Mononuclear cell (primary cell): ENCODE results near the gene USH1G. TPM values are rescaled to one million over a fixed set of nuclear protein-coding genes. Genes with fewer than 3 reads are reported as not detected.
A peak's percentile ranks its signal among the peaks of the same experiment; 100 is the strongest.
"Not testable (repeated sequence)": the region's sequence is repeated elsewhere in the genome, so short reads cannot be mapped to it uniquely, and the experiment has no call there.

Source experiments
- H3K27me3 ChIP-seq: 2 replicates; pipeline ENCODE4 v1.6.0; 2011; ENCODE audit warnings: low read length, control low read depth; ENCODE audit not compliant: insufficient read depth
- H3K4me1 ChIP-seq: 2 replicates; pipeline ENCODE4 v1.5.1; 2011; ENCODE audit warnings: mild to moderate bottlenecking, low read length, control low read depth; ENCODE audit not compliant: insufficient read depth
- H3K4me3 ChIP-seq: 2 replicates; pipeline ENCODE4 v1.5.1; 2011; ENCODE audit warnings: mild to moderate bottlenecking, low read length, moderate library complexity
- H3K9me3 ChIP-seq: 2 replicates; pipeline ENCODE4 v1.5.1; 2011; ENCODE audit warnings: low read depth, mild to moderate bottlenecking, control low read depth, low read length
- total RNA-seq: library from RNA; depleted of rRNA; stranded (reverse); fragments of >200 nt; gene quantifications from one replicate; pipeline ENCODE4 v1.2.3, GENCODE V29; 2012

Gene USH1G
- total RNA-seq, 1 donor, result not detected

DNA sequence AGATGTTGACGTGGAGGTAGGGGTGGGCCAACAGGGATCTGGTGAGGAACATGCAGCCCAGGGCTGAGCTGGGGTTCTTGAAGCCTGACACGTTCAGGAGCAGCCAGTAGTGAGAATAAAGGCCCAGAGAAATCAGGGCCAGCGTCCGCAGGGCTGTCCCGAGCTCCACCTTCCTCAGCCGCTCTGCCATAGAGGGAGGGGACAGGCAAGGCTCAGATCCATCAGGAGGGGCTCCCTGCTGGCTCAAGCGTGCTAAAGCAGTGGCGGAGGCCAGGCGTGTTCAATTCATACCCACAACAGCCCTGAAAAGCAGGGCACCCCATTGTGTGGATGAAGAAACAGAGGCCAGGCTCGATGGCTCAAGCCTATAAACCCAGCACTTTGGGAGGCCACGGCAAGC is 42.0 kb downstream of the USH1G start:
- H3K27me3 ChIP-seq, result no peaks in the 10 kb centered on the region

DNA sequence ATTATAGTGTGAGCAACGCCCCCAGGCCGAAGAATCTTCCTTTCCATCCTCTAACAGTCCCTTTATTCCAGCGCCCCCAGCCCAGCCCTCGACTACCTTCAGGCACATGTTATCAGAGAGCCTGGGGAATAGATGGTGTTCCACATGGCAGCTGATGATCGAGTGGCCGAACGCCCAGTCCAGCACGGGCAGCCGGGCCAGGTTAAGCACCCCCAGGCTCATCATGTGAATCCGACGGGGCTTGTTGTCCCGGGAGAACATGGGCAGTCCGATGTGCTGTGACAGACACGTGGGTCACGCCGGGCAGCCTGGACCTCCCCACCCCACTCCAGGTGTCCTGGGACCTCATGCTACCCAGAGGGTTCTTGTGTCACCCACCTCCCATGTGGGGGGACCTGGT is 43.7 kb downstream of the USH1G start:
- Histone ChIP-seq H3K27me3 (no peaks in the 10 kb centered on the region), H3K4me1 (peaks cover 14% of the 10 kb centered on the region), H3K4me3 (no peak overlapping the region), H3K9me3 (no peaks in the 10 kb centered on the region)

More for the DNA sequence above, 42.0 kb downstream of the USH1G start:
- Histone ChIP-seq H3K9me3 (no peaks in the 10 kb centered on the region), H3K4me1 (peaks cover 14% of the 10 kb centered on the region), H3K4me3 (no peak overlapping the region)

DNA sequence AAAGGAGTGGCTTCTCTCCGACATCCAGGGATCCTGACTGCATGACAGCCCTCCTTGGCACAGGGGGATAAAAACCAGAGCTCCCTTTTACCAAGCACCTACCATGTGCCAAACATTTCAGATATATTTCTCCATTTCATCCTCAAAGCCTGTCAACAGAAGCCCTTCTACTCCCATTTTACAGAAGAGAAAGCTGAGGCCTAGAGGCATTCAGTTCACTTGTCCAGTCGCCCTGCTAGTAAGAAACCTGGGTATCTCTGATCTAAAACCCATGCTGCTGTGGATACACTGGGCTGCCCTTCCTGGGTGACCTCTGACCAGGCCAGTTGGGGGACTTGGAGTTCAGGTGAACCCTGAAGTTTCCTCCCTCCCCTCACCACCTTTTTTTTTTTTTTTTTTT is 44.4 kb downstream of the USH1G start:
- H3K4me1 ChIP-seq, result peaks cover 17% of the 10 kb centered on the region
- H3K9me3 ChIP-seq, result no peaks in the 10 kb centered on the region
- H3K27me3 ChIP-seq, result no peaks in the 10 kb centered on the region
- no peak overlapping the region for H3K4me3 ChIP-seq

DNA sequence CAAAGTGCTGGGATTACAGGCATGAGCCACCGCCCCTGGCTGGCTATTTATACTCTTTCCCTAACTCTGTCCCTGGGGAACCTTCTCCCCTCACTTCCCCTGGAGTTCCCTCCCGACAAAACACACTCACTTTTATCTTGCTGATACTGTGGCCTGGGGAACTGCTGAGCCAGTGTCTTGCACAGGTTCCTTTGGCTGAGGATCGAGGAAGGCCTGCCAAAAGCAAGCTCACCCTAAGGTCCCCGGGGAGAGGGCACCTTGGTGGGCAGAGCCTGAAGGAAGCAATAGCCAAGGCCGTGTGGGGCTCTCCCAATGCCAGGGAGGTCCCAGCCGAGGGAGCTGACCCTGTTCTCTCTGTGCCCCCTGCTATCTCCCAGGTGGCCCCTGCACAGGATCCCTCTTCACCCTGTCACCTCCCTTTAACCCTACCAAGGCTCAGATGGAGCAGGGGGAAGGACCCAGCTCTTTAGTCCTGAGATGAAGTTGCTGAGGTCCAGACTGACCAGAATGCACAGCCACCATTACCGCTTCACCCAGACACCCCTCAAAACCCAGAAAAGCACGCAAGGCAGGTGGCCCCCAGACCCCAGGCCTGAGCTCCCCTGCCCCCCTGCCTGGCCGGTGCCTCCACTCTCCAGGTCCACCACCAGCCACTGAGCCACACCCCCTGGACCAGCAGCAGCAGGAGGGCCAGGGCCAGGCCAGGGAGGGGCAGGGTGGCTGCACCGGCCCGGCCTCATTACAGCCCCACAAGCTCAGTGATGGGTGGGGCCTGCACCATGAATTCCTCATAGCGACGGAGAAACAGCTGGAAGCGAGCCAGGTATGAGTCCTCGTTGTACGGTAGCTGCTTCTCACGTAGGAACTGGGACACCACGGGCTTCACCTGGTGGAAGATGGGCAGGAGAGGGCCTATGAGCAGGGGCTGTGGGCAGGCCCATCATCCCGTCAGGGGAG is 45.2 kb downstream of the USH1G start:
- H3K27me3 ChIP-seq, result no peaks in the 10 kb centered on the region
- H3K4me3 ChIP-seq, result no peak overlapping the region
- no peaks in the 10 kb centered on the region for H3K9me3 ChIP-seq
- peaks cover 10% of the 10 kb centered on the region for H3K4me1 ChIP-seq

DNA sequence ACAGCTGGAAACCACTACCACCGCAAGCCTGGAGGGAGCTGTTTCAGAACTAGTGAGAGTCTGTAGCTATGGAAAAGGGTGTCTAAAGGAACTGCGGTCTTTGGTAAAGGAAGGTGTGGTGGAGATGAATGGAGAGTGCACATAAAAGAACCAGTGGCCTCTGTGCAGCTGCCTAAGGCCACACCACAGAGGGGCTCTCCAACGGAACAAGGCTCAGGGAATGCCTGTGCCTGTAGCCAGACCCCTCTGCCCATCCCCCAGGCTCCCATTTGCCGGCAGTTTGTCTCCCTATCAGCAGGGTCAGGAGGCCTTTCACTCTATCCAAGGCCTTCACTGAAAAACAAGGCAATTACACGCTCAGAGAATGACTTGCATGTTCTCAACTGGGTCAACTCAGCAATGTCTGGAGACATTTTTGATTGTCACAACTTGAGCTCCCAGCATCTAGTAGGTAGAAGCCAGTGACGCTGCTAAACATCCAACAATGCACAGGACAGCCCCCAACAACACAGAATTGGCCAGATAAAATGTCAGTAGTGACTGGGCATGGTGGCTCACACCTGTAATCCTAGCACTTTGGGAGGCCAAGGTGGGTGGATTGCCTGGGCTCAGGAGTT is 47.0 kb downstream of the USH1G start:
- peaks cover 16% of the 10 kb centered on the region for H3K4me1 ChIP-seq
- no peaks in the 10 kb centered on the region for H3K9me3 ChIP-seq
- no peaks in the 10 kb centered on the region for H3K27me3 ChIP-seq
- H3K4me3 ChIP-seq, result no peak overlapping the region

DNA sequence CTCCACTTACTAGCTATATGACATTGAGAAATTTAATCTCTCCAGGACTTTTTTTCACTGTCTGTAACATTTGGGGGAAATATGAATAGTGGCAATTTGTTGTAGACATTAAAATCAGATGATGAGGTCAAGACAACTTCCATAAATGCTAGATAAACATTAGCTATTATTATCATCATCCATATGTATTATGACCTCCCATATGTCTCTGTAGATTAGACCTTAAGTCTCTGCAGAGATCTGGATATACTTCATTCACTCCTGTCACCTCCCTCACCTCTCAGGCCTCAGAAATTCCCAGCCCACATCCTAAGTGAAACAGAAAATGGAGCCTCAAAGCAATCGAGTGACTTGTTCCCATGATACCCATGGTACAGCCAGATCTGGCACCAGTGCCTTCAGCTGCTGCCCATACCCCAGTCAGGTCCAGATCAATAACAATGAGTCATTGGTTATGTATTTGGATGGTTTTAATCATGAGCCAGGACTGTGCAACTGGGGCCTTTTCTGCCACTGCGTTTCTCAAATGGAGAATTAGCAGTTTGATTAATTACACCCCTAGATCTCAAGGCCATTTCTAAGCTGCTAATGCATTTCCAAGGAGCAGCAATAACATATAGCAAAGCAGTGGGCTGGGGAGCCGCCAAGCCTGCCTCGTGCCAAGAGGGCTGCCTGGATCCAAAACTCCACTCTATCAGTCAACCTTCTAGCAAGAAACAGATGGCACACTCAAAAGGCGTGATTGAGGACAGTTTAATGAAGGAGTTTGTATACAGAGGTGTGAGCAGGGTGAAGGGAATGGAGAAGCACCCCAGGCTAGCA is 47.7 kb downstream of the USH1G start:
- Histone ChIP-seq H3K4me3 (no peak overlapping the region), H3K9me3 (no peaks in the 10 kb centered on the region), H3K4me1 (peaks cover 16% of the 10 kb centered on the region), H3K27me3 (no peaks in the 10 kb centered on the region)

DNA sequence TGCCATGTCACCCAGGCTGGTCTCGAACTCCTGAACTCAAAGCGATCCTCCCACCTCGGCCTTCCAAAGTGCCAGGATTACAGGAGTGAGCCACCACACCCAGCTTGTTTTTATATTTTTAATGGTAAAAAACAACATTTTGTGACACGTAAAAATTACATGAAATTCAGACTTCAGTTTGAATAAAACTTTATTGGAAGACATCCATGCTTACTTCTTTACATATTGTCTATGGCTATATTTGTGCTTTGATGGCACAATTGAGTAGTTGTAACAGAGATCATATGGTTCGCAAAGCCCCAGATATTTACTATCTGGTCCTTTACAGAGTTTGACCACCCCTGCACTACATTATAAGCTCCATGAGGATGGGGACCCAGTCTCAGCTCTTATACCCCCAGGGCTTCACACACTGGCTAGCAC is 48.4 kb downstream of the USH1G start:
- Histone ChIP-seq H3K4me1 (peaks cover 16% of the 10 kb centered on the region), H3K4me3 (no peak overlapping the region), H3K27me3 (no peaks in the 10 kb centered on the region), H3K9me3 (no peaks in the 10 kb centered on the region)

DNA sequence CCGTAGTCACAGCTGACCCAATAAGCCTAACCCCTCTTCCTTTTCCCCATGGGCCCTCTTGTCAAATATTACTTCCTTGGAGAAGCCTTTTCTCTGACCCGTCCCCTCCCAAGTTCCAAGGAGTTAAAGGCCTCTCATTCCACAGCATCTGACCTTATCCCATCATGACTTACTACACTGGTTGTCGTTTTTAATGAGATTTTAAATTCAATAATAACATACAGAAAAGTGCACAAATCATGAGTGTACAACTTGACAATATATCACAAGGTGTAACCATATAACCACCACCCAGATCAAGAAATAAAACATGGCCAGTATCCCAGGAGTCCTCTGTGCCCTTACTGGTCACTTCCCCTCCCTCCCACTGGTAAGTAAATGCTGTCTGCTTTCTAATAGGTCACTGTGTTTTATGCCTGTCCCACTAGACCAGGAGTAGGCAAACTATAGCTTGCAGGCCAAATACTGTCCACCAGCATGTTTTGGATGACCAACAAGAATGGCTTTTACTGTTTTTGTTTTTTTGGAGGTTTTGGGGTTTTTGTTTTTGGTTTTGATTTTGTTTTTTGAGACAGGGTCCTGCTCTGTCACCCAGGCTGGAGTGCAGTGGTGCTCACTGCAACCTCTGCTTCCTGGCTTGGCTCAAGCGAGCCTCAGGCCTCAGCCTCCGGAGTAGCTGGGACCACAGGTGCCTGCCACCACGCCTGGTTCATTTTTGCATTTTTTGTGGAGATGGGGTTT is 49.0 kb downstream of the USH1G start:
- peaks cover 16% of the 10 kb centered on the region for H3K4me1 ChIP-seq
- no peaks in the 10 kb centered on the region for H3K9me3 ChIP-seq
- no peaks in the 10 kb centered on the region for H3K27me3 ChIP-seq
- H3K4me3 ChIP-seq, result peak overlapping the region; percentile 81

DNA sequence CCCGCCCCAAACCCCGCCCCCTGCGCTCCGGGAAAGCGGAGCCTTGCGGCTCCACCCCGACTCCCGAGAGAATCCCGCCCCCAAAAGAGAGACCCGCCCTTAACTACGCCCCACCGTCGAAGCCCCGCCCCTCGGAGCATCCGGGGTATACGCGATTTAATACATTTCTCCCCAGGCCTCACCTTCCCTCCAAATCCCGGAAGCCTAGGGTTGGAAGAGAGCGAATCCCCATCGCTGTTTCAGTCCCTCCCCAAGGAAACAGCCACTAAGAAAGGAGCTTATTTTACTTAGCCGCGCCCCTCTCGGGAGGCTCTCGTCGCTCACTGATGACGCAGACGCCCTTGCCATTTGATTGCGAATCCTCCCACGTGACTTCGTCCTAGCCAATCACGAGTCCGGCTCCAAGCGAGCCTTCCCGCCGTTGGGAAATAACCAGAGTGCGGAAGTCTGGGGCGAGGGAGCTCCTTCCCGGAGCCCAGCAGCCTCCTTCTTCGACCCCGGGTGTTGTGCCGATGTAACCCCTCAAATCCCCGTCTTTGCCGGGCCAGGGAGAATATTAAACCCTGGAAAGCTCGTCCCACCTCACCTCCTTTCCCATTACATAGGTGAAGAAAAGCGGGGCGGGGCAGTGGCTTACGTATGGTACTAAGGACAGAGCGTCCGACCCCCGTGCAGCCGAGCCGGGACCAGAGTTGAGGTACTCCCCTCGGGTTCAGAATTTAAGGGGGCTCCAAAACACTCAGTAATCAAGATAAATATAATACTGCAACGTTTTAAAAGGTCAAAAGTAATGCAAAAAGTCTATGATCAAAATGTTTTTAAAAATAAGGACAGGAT is 49.8 kb downstream of the USH1G start:
- H3K4me3 ChIP-seq, result peak overlapping the region; percentile 81
- no peaks in the 10 kb centered on the region for H3K27me3 ChIP-seq
- peaks cover 16% of the 10 kb centered on the region for H3K4me1 ChIP-seq
- no peaks in the 10 kb centered on the region for H3K9me3 ChIP-seq

DNA sequence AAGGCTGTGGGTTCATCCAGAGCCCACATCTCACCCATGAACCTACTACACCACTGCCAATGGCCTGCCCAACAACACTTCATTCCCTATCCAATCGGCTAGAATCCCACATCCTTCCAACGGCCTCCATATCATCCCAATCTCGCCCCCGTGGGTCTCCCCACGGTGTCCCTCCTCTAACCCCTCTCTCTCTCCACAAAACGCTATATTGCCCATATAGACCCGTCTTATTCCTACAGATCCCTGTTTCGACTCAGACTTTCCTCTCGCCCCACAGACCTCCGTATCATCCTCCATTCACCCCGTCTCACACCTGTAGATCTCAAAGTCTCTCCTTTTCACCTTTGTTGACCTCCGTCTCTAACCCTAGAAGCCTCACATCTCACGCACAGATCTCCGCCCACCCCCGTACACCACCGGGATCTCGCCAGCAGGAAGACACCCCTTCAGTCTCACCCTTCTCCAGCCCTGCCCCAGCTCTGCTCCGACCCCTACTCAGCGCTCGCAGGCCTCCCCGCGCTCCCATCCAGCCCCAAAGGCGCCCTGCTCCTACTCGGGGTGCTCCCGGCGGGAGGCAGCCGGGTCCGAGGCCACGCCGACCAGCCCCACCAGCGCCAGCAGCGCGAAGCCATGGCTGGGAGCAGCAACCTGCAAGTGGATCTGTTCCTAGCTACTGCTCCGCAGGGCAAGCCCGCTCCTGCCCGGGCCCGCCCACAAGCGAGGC is 50.6 kb downstream of the USH1G start, which contains the start of gene FDXR:
TSS of gene FDXR (minus strand) at position 682 of the 724 bp plus-strand sequence. CDS start at position 632, 50 bp downstream.
- Histone ChIP-seq H3K9me3 (no peaks in the 10 kb centered on the region), H3K27me3 (no peaks in the 10 kb centered on the region), H3K4me3 (peak within 1 kb of the TSS; percentile 81), H3K4me1 (peaks cover 16% of the 10 kb centered on the region)

DNA sequence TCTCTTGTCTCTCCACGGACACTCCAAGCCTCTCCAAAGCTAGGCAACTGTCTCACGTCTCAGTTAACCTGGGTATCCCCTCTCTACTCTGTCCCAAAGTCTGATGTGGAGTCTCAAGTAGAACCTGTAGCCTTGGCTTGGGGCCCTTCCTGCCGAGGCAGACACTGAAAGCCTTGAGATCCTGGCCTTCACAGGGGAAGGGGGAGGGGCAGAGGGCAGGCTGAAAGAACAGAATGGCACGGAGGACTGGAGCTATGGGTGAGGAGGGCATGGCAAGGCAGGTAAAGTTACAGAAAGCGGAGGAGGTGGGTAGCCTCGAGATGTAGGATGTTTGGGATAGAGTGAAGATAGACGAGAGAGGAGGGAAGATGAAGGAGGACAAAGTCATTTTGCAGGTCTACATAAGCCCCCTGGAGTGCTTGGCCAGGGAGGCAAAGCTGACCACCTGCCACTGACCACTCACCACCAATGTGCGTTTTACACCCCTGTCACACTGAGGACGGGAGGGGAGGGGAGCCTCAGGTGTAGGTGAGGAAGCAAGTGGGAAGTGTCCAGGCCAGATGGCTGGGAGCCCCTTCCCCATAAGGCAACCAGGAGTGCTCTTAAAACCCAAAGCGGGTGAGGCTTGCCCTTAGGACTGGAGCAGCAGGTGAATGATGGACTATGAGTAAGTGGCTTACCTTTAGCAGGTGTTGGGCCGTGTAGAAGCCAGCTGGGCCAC is 51.5 kb downstream of the USH1G start:
- Histone ChIP-seq H3K27me3 (no peaks in the 10 kb centered on the region), H3K4me1 (peaks cover 16% of the 10 kb centered on the region), H3K9me3 (no peaks in the 10 kb centered on the region), H3K4me3 (no peak overlapping the region)

DNA sequence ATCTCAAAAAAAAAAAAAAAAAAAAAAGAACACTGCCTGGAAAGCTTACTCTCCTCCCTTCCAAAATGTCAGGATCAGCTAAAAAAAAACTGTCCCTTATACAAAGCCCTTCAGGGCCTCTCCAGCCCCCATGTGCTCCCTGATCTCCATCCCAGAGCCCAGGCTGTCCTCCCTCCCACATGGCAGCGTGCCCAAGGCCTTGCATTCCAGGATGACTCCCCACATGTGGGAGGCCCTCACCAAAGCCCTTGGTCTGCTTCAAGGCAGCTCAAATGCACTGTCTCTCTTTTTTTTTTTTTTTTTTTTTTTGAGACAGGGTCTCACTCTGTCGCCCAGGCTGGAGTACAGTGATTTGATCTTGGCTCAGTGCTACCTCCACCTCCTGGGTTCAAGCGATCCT is 52.5 kb downstream of the USH1G start:
- Histone ChIP-seq H3K4me3 (no peak overlapping the region), H3K9me3 (no peaks in the 10 kb centered on the region), H3K4me1 (peaks cover 16% of the 10 kb centered on the region), H3K27me3 (no peaks in the 10 kb centered on the region)

DNA sequence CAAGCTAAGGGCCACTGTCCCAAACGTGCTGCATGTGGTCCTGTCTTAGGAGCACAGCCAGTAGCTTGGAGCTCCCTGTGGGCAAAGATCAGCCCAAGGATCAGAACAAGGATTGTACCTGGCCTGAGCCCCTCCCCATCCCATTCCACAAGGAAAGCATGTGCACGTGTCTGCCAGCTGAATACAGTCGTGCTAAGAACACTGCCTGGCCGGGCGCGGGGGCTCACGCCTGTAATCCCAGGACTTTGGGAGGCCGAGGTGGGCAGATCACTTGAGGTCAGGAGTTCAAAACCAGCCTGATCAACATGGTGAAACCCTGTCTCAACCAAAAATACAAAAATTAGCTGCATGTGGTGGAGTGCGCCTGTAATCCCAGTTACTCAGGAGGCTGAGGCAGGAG is 53.0 kb downstream of the USH1G start:
- H3K4me1 ChIP-seq, result peaks cover 16% of the 10 kb centered on the region
- not testable (repeated sequence) for H3K27me3 ChIP-seq, H3K9me3 ChIP-seq, H3K4me3 ChIP-seq
